Vagina (tissue), 2 donors: ENCODE data around the gene TOPBP1. TPM values are rescaled to one million over a fixed set of nuclear protein-coding genes. Genes with fewer than 3 reads are reported as not detected.

ENCODE experiments used
- DNase-seq, 2 donors: peaks; one replicate each; pipeline ENCODE4 v3.0.0-alpha.2; 2017; ENCODE audit errors: extremely low spot score in 2 of 2
- H3K27ac ChIP-seq: fragments of 200-600 bp; sonication (generic); one replicate; pipeline ENCODE4 v1.5.1; 2019
- H3K27me3 ChIP-seq: fragments of 200-600 bp; sonication (generic); one replicate; pipeline ENCODE4 v1.5.1; 2019
- H3K36me3 ChIP-seq, 2 donors: fragments of 200-600 bp; sonication (generic); one replicate each; pipeline ENCODE4 v1.5.1; 2017 to 2019
- H3K4me1 ChIP-seq: fragments of 200-600 bp; sonication (generic); one replicate; pipeline ENCODE4 v1.5.1; 2019
- H3K4me3 ChIP-seq, 2 donors: fragments of 200-600 bp; sonication (generic); 1 replicate in 1 of 2; 2 replicates in 1 of 2; pipeline ENCODE4 v1.5.1; 2016 to 2019
- H3K9me3 ChIP-seq: fragments of 200-600 bp; sonication (generic); one replicate; pipeline ENCODE4 v1.5.1; 2019
- POLR2A ChIP-seq, 2 donors: fragments of 450-650 bp; IDR thresholded peaks; one replicate each; pipeline ENCODE4 v1.6.1; 2017; ENCODE audit warnings: antibody characterized with exemption in 2 of 2, mild to moderate bottlenecking in 2 of 2, moderate library complexity in 2 of 2
- POLR2AphosphoS5 ChIP-seq, 2 donors: sonication (generic); formaldehyde crosslinking; IDR thresholded peaks; one replicate each; pipeline ENCODE4 v1.9.0; 2017; ENCODE audit warnings: antibody characterized with exemption in 2 of 2, mild to moderate bottlenecking in 2 of 2, low read depth in 1 of 2; ENCODE audit not compliant: insufficient read depth in 1 of 2
- intact Hi-C: fragments of 100-400 bp; cut with DNase I; formaldehyde crosslinking; loops from one replicate; pipeline ENCODE4 v1.15.1; 2023
- total RNA-seq: library from RNA; depleted of rRNA; stranded (reverse); fragments of >200 nt; gene quantifications from one replicate; pipeline ENCODE4 v1.2.3, GENCODE V29; 2016
- TF ChIP-seq, protein P1 (sequence below), 3 experiments: fragments of 450-650 bp in 2 of 3; fragments of 200-600 bp in 1 of 3; sonication (generic) in 1 of 3; IDR thresholded peaks; one replicate each; pipeline ENCODE4 v1.5.1; 2017 to 2019; ENCODE audit warnings: antibody characterized with exemption in 3 of 3, mild to moderate bottlenecking in 2 of 3, moderate library complexity in 2 of 3

TOPBP1 gene
- total RNA-seq, 1 donor from 2014 or later, result 28.2 TPM

DNA sequence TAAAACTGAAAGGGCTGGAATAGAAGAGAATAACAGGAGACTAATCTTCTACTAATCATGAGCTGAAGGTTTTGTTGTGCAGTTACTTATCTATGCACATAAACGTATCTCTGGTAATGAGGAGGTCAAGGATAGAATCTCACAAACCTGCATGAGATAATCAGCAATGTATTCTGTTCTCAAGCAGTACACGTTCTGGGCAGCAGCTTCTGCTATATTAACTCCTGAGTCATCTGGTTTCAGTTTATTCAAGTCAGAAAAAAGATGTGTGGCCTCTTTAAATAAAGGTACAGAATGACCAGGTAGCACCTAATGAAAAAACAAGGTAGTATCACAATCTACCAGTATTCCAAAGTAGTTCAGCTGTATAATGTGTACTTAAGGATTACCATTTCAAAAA, 53.4 kb downstream of the TOPBP1 start:
- Histone ChIP-seq H3K4me1 (no peaks in the 10 kb centered on the region), H3K36me3 (peaks cover 0 to 19% of the 10 kb centered on the region in 2 donors), H3K9me3 (no peaks in the 10 kb centered on the region), H3K4me3 (no peak overlapping the region), H3K27ac (no peak overlapping the region), H3K27me3 (no peaks in the 10 kb centered on the region)
- intact Hi-C loops, result no loop called here
- no peak for DNase-seq
- no peak for TF ChIP-seq POLR2AphosphoS5 (IDR thresholded peaks at IDR 0.05; ENCODE audit: insufficient read depth in 1 of 2, low read depth in 1 of 2)
- no peak for TF ChIP-seq POLR2A (IDR thresholded peaks at IDR 0.05)
- TF ChIP-seq, protein P1, sequence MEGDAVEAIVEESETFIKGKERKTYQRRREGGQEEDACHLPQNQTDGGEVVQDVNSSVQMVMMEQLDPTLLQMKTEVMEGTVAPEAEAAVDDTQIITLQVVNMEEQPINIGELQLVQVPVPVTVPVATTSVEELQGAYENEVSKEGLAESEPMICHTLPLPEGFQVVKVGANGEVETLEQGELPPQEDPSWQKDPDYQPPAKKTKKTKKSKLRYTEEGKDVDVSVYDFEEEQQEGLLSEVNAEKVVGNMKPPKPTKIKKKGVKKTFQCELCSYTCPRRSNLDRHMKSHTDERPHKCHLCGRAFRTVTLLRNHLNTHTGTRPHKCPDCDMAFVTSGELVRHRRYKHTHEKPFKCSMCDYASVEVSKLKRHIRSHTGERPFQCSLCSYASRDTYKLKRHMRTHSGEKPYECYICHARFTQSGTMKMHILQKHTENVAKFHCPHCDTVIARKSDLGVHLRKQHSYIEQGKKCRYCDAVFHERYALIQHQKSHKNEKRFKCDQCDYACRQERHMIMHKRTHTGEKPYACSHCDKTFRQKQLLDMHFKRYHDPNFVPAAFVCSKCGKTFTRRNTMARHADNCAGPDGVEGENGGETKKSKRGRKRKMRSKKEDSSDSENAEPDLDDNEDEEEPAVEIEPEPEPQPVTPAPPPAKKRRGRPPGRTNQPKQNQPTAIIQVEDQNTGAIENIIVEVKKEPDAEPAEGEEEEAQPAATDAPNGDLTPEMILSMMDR (IDR thresholded peaks at IDR 0.05), result no peak

DNA sequence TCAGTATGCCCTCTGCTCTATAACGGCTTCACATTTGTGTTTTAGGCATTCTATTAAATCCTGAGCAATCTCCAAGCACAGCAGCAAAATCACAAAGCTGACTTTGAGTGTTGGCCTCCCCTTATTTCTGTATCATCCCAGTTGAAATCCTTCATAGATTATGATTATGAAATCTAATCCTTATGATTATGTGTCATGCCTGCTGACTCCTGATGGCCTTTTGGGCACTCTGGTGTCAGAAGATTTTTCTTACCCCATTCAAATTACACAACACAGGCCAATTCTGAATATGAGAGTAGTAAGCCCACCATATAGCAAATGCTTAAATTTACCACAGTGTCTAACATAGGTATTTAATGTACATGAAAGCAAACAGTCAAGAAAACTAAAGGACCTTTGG, 53.9 kb downstream of the TOPBP1 start:
- H3K27me3 ChIP-seq, result no peaks in the 10 kb centered on the region
- no peak overlapping the region for H3K4me3 ChIP-seq
- intact Hi-C loops, result no loop called here
- H3K9me3 ChIP-seq, result no peaks in the 10 kb centered on the region
- no peaks in the 10 kb centered on the region for H3K4me1 ChIP-seq
- H3K36me3 ChIP-seq, result peaks cover 0 to 19% of the 10 kb centered on the region in 2 donors
- TF ChIP-seq POLR2AphosphoS5 (IDR thresholded peaks at IDR 0.05; ENCODE audit: insufficient read depth in 1 of 2, low read depth in 1 of 2), result no peak
- no peak for TF ChIP-seq POLR2A (IDR thresholded peaks at IDR 0.05)
- TF ChIP-seq, protein P1 (IDR thresholded peaks at IDR 0.05), result no peak
- no peak for DNase-seq
- H3K27ac ChIP-seq, result no peak overlapping the region

DNA sequence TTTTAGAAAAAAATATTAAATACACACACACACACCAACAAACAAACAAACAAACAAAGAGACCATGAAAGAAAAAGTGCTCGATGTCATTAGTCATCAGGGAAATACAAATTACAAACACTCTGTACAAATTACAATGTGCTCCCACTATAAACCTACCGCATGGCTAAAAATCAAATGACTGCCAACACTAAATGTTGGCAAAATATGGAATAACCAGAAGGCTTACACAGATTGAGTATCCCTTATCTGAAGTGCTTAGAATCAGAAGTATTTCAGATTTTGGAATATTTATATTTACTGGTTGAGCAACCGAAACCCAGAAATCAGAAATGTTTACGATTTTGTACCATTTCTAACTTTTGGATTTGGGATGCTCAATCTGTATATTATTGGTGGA, 54.8 kb downstream of the TOPBP1 start:
- TF ChIP-seq POLR2AphosphoS5 (IDR thresholded peaks at IDR 0.05; ENCODE audit: insufficient read depth in 1 of 2, low read depth in 1 of 2), result no peak
- TF ChIP-seq, protein P1 (IDR thresholded peaks at IDR 0.05), result no peak
- TF ChIP-seq POLR2A (IDR thresholded peaks at IDR 0.05), result no peak
- Histone ChIP-seq H3K36me3 (peaks cover 0 to 19% of the 10 kb centered on the region in 2 donors), H3K27me3 (no peaks in the 10 kb centered on the region), H3K4me3 (no peak overlapping the region), H3K9me3 (no peaks in the 10 kb centered on the region), H3K27ac (no peak overlapping the region), H3K4me1 (no peaks in the 10 kb centered on the region)
- no peak for DNase-seq
- intact Hi-C loops, result no loop called here

DNA sequence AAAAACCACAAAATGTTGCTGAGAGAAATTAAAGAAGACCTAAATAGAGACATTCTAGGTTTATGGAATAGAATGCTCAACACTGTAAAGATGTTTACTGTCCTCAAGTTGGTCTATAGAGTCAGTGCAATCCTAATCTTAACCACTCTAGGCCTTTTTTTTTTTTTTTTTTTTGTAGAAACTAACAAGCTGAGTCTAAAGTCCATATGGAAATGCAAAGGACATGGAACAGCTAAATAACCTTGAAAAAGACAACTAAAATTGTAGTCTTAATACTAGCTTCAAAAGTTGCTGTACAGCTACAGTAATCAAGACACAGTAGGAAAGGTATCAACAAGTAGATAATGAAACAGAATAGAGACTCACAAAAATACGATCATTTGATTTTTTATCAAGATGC, 55.4 kb downstream of the TOPBP1 start:
- Histone ChIP-seq H3K9me3 (no peaks in the 10 kb centered on the region), H3K4me1 (no peaks in the 10 kb centered on the region), H3K4me3 (no peak overlapping the region), H3K27ac (no peak overlapping the region), H3K27me3 (no peaks in the 10 kb centered on the region), H3K36me3 (peaks cover 0 to 19% of the 10 kb centered on the region in 2 donors)
- TF ChIP-seq POLR2AphosphoS5 (IDR thresholded peaks at IDR 0.05; ENCODE audit: insufficient read depth in 1 of 2, low read depth in 1 of 2) (no peak), POLR2A (IDR thresholded peaks at IDR 0.05) (no peak)
- TF ChIP-seq, protein P1 (IDR thresholded peaks at IDR 0.05), result no peak
- intact Hi-C loops, result no loop called here
- DNase-seq, result no peak

DNA sequence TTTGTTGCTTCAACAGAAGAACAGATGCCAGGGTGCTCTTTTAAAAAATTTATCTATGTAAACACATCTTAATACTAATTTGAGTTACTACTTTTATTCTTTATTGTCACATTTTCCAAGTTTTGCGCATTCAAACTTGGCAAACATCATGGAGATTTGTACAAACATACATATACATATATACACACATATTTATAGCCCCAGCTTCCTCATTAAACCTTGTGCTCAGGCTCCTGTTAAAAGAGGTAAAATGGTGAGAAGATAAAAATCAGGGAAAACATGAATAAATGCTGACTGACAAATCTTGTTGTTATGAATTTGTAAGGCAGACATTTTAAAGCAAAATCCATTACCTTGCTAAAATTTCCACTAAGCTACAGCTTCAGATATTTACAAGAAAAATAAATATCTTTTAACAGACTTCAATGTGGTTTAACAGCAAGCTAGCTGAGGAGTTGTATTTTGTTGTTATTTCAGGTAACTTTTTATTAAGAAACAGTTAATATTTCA, 61.1 kb downstream of the TOPBP1 start:
- Histone ChIP-seq H3K36me3 (no peaks in the 10 kb centered on the region), H3K4me1 (no peaks in the 10 kb centered on the region), H3K4me3 (no peak overlapping the region), H3K9me3 (no peaks in the 10 kb centered on the region), H3K27ac (no peak overlapping the region), H3K27me3 (no peaks in the 10 kb centered on the region)
- intact Hi-C loops, result no loop called here
- TF ChIP-seq POLR2AphosphoS5 (IDR thresholded peaks at IDR 0.05; ENCODE audit: insufficient read depth in 1 of 2, low read depth in 1 of 2) (no peak), POLR2A (IDR thresholded peaks at IDR 0.05) (no peak)
- TF ChIP-seq, protein P1 (IDR thresholded peaks at IDR 0.05), result no peak
- DNase-seq, result no peak
